Urothelium cell line (cell line): ENCODE measurements around the gene RAB40C.
A peak's percentile ranks its signal among the peaks of the same experiment; 100 is the strongest.

ENCODE experiments used
- DNase-seq: peaks from one replicate; pipeline ENCODE4 v3.0.0; 2011; ENCODE audit warnings: low spot score, mixed read lengths
- FAIRE-seq: peaks from 2 replicates; lab custom pipeline; 2011; peaks lifted over from hg19 to GRCh38; lab: Jason Lieb, UNC

Gene RAB40C

GRCh38 chr16:558298-559020, 31.4 kb upstream of the RAB40C start:
- no peak for DNase-seq
- FAIRE-seq = no peak

- DNase-seq (no peak), FAIRE-seq (no peak)
Observed at GRCh38 chr16:559021-559380, 30.9 kb upstream of the RAB40C start.

GRCh38 chr16:559411-560203, 30.3 kb upstream of the RAB40C start:
- FAIRE-seq (no peak), DNase-seq (no peak)

- no peak for FAIRE-seq
- DNase-seq = no peak
Observed at GRCh38 chr16:560204-560700, 29.6 kb upstream of the RAB40C start, which contains the start of gene PRR35. PRR35 (plus strand) TSS chr16:560394; CDS start chr16:563295, 2,901 bp downstream.

GRCh38 chr16:560701-561412, 29.0 kb upstream of the RAB40C start:
- no peak for FAIRE-seq
- no peak for DNase-seq

- no peak for DNase-seq
- FAIRE-seq = no peak
Observed at GRCh38 chr16:561413-561794, 28.5 kb upstream of the RAB40C start.

- DNase-seq (no peak), FAIRE-seq (peak; percentile 68)
Observed at GRCh38 chr16:561957-562938, 27.6 kb upstream of the RAB40C start.

GRCh38 chr16:563072-563644, 26.7 kb upstream of the RAB40C start:
- FAIRE-seq = no peak
- DNase-seq = no peak

GRCh38 chr16:564690-565418, 25.0 kb upstream of the RAB40C start:
- no peak for DNase-seq

GRCh38 chr16:565419-566330, 24.2 kb upstream of the RAB40C start:
- DNase-seq (no peak), FAIRE-seq (no peak)

More at GRCh38 chr16:564690-565418, 25.0 kb upstream of the RAB40C start:
- no peak for FAIRE-seq

GRCh38 chr16:566475-567372, 23.1 kb upstream of the RAB40C start, which contains the start of gene NHLRC4:
NHLRC4 (plus strand) TSS chr16:567005; CDS start chr16:568048, 1,043 bp downstream.
- DNase-seq = peak; percentile 40
- FAIRE-seq = peak; percentile 23

- FAIRE-seq = no peak
- no peak for DNase-seq
Observed at GRCh38 chr16:567373-568256, 22.3 kb upstream of the RAB40C start.

GRCh38 chr16:568401-569258, 21.2 kb upstream of the RAB40C start:
- FAIRE-seq (no peak), DNase-seq (no peak)

GRCh38 chr16:569445-570254, 20.2 kb upstream of the RAB40C start, which contains the start of gene PIGQ:
PIGQ (plus strand) TSS chr16:569968; CDS start chr16:574075, 4,107 bp downstream.
- FAIRE-seq (no peak), DNase-seq (peak; percentile 90)
